H1 (cell line): ENCODE results near the gene SLC25A47. TPM values are rescaled to one million over a fixed set of nuclear protein-coding genes. Genes with fewer than 3 reads are reported as not detected.

Experiments
- CTCF ChIA-PET: fragments of 300-600 bp; sonication (Branson Sonifier 250); formaldehyde crosslinking; loops from one replicate; lab custom pipeline; 2021; ENCODE audit not compliant: partially characterized antibody; lab: Charles Lee
- POLR2A ChIA-PET: fragments of 300-600 bp; sonication (Branson Sonifier 250); formaldehyde crosslinking; loops from one replicate; lab custom pipeline; 2021; ENCODE audit warnings: inconsistent platforms; ENCODE audit not compliant: partially characterized antibody; lab: Charles Lee
- DNase-seq, 2 experiments: peaks; one replicate each; pipeline versions ENCODE4 v3.0.0 to v3.0.0-alpha.2; 2010 to 2022; ENCODE audit warnings: low spot score in 2 of 2, low read depth in 1 of 2, mixed read lengths in 1 of 2
- FAIRE-seq: peaks from 2 replicates; lab custom pipeline; 2011; peaks lifted over from hg19 to GRCh38; lab: Jason Lieb, UNC
- H2AFZ ChIP-seq: 2 replicates; pipeline ENCODE4 v1.8.1; 2012; ENCODE audit warnings: low read length, inconsistent platforms
- H2AK5ac ChIP-seq: 2 replicates; pipeline ENCODE4 v1.6.1; 2013; ENCODE audit warnings: low read depth, low read length
- H2BK120ac ChIP-seq: replicated peaks from 2 replicates; pipeline ENCODE3; 2013; ENCODE audit warnings: low read depth, low read length, inconsistent platforms
- H2BK12ac ChIP-seq: 2 replicates; pipeline ENCODE4 v1.6.1; 2013; ENCODE audit warnings: low read depth, low read length
- H2BK15ac ChIP-seq: 2 replicates; pipeline ENCODE4 v1.6.1; 2013; ENCODE audit warnings: low read length
- H2BK20ac ChIP-seq: 2 replicates; pipeline ENCODE4 v1.6.1; 2013; ENCODE audit warnings: low read length
- H2BK5ac ChIP-seq: 2 replicates; pipeline ENCODE4 v1.6.1; 2013; ENCODE audit warnings: low read depth, low read length
- H3K14ac ChIP-seq: 2 replicates; pipeline ENCODE4 v1.6.1; 2013; ENCODE audit warnings: inconsistent platforms; ENCODE audit not compliant: insufficient read length
- H3K18ac ChIP-seq: 2 replicates; pipeline ENCODE4 v1.6.1; 2013; ENCODE audit warnings: low read length; ENCODE audit errors: extremely low read depth
- H3K23ac ChIP-seq: 2 replicates; pipeline ENCODE4 v1.6.1; 2013; ENCODE audit warnings: inconsistent platforms; ENCODE audit not compliant: insufficient read length
- H3K23me2 ChIP-seq: 2 replicates; pipeline ENCODE4 v1.6.1; 2013; ENCODE audit warnings: low read depth, low read length
- H3K27ac ChIP-seq: 2 replicates; pipeline ENCODE4 v1.6.1; 2011; ENCODE audit warnings: low read depth, low read length, inconsistent platforms
- H3K27me3 ChIP-seq, 4 experiments: replicated peaks in 1 of 4; 1 replicate in 1 of 4; 2 replicates in 3 of 4; pipeline versions ENCODE4 v1.6.1 to v1.8.1; 2011 to 2013; ENCODE audit warnings: low read length in 3 of 4, mild to moderate bottlenecking in 3 of 4, inconsistent platforms in 2 of 4, mixed read lengths in 2 of 4, moderate library complexity in 1 of 4; ENCODE audit not compliant: control insufficient read depth in 3 of 4, insufficient read depth in 3 of 4; ENCODE audit errors: extremely low read depth in 1 of 4
- H3K36me3 ChIP-seq, 4 experiments: 2 replicates each; pipeline versions ENCODE4 v1.6.1 to v1.8.1; 2011 to 2013; ENCODE audit warnings: mild to moderate bottlenecking in 4 of 4, low read length in 3 of 4, moderate library complexity in 2 of 4, control low read depth in 1 of 4, inconsistent platforms in 1 of 4; ENCODE audit not compliant: insufficient read depth in 4 of 4, control insufficient read depth in 2 of 4
- H3K4ac ChIP-seq: replicated peaks from 2 replicates; pipeline ENCODE3; 2013; ENCODE audit warnings: low read length, low read depth, mixed read lengths, inconsistent platforms; ENCODE audit not compliant: insufficient read length
- H3K4me1 ChIP-seq, 4 experiments: replicated peaks in 1 of 4; 1 replicate in 1 of 4; 2 replicates in 3 of 4; pipeline versions ENCODE4 v1.6.1 to v1.8.1; 2011 to 2013; ENCODE audit warnings: low read length in 3 of 4, inconsistent platforms in 2 of 4, mixed read lengths in 1 of 4; ENCODE audit not compliant: insufficient read depth in 4 of 4, control insufficient read depth in 3 of 4
- H3K4me2 ChIP-seq, 2 experiments: 2 replicates each; pipeline versions ENCODE4 v1.6.1 to v1.8.1; 2011 to 2013; ENCODE audit warnings: low read depth in 2 of 2, low read length in 2 of 2, control low read depth in 1 of 2, inconsistent platforms in 1 of 2, mild to moderate bottlenecking in 1 of 2; ENCODE audit not compliant: insufficient read depth in 1 of 2
- H3K4me3 ChIP-seq, 4 experiments: fragments of 200-600, 300-600 bp in 1 of 4; sonication (generic), shearing (Covaris generic), sonication (Bioruptor Twin) in 1 of 4; 2 replicates each; pipeline versions ENCODE4 v1.5.1 to v1.8.1; 2011 to 2016; ENCODE audit warnings: low read length in 4 of 4, low read depth in 3 of 4, control low read depth in 2 of 4, inconsistent platforms in 2 of 4, mild to moderate bottlenecking in 2 of 4, mixed read lengths in 1 of 4, moderate library complexity in 1 of 4; ENCODE audit not compliant: insufficient read depth in 2 of 4; ENCODE audit errors: extremely low read depth in 1 of 4
- H3K56ac ChIP-seq: replicated peaks from 2 replicates; pipeline ENCODE3; 2013; ENCODE audit warnings: low read depth, mild to moderate bottlenecking, mixed read lengths, low read length, inconsistent platforms; ENCODE audit not compliant: insufficient read length
- H3K79me1 ChIP-seq: 2 replicates; pipeline ENCODE4 v1.6.1; 2013; ENCODE audit warnings: low read depth, low read length, control low read depth
- H3K79me2 ChIP-seq, 2 experiments: 2 replicates each; pipeline versions ENCODE4 v1.6.1 to v1.8.1; 2012 to 2013; ENCODE audit warnings: low read length in 2 of 2, mild to moderate bottlenecking in 2 of 2, inconsistent platforms in 1 of 2; ENCODE audit not compliant: insufficient read depth in 2 of 2, control insufficient read depth in 1 of 2
- H3K9ac ChIP-seq, 4 experiments: replicated peaks in 1 of 4; 1 replicate in 1 of 4; 2 replicates in 3 of 4; pipeline versions ENCODE4 v1.6.1 to v1.8.1; 2011 to 2013; ENCODE audit warnings: low read depth in 3 of 4, low read length in 3 of 4, control low read depth in 2 of 4, mild to moderate bottlenecking in 2 of 4, moderate library complexity in 2 of 4, inconsistent platforms in 1 of 4; ENCODE audit errors: extremely low read depth in 1 of 4
- H3K9me3 ChIP-seq, 2 experiments: 2 replicates each; pipeline versions ENCODE4 v1.6.1 to v1.8.1; 2012 to 2013; ENCODE audit warnings: mild to moderate bottlenecking in 2 of 2, moderate library complexity in 2 of 2, control low read depth in 1 of 2, inconsistent platforms in 1 of 2, low read depth in 1 of 2, low read length in 1 of 2, mixed read lengths in 1 of 2; ENCODE audit not compliant: insufficient read depth in 2 of 2
- H4K20me1 ChIP-seq, 2 experiments: replicated peaks in 1 of 2; 2 replicates each; pipeline versions ENCODE3 to v1.8.1; 2011 to 2013; ENCODE audit warnings: inconsistent platforms in 2 of 2, low read length in 2 of 2, mild to moderate bottlenecking in 1 of 2; ENCODE audit not compliant: insufficient read depth in 2 of 2, control insufficient read depth in 1 of 2
- H4K5ac ChIP-seq: 2 replicates; pipeline ENCODE4 v1.6.1; 2013; ENCODE audit warnings: low read length, low read depth, mixed read lengths, inconsistent platforms; ENCODE audit not compliant: insufficient read length
- H4K8ac ChIP-seq: 2 replicates; pipeline ENCODE4 v1.8.0; 2013; ENCODE audit warnings: mild to moderate bottlenecking, moderate library complexity, low read length, inconsistent platforms; ENCODE audit not compliant: insufficient read depth; ENCODE audit errors: extremely low read depth
- H4K91ac ChIP-seq: replicated peaks from 2 replicates; pipeline ENCODE3; 2013; ENCODE audit warnings: low read length, mixed read lengths, inconsistent platforms; ENCODE audit not compliant: insufficient read length
- ATF2 ChIP-seq: IDR thresholded peaks from 2 replicates; pipeline ENCODE4 v1.6.1; 2012; ENCODE audit warnings: low read length, inconsistent platforms
- ATF3 ChIP-seq: IDR thresholded peaks from 2 replicates; pipeline ENCODE4 v1.6.1; 2011; ENCODE audit warnings: low read depth, mild to moderate bottlenecking, low read length; ENCODE audit not compliant: insufficient read depth
- CBX5 ChIP-seq: fragments of 300-800, 300-1000 bp; sonication (generic); IDR thresholded peaks from 2 replicates; pipeline ENCODE4 v1.7.1; 2016; ENCODE audit warnings: antibody characterized with exemption, low read length, low read depth
- JUND ChIP-seq: IDR thresholded peaks from 2 replicates; pipeline ENCODE4 v1.6.1; 2011; ENCODE audit warnings: mild to moderate bottlenecking, improper control_type of control experiment, low read length
- NRF1 ChIP-seq: IDR thresholded peaks from 2 replicates; pipeline ENCODE4 v1.6.1; 2011; ENCODE audit warnings: mild to moderate bottlenecking, low read depth, low read length, improper control_type of control experiment
- SP2 ChIP-seq: IDR thresholded peaks from 2 replicates; pipeline ENCODE4 v1.6.1; 2012; ENCODE audit warnings: mild to moderate bottlenecking, low read length, inconsistent platforms
- TCF12 ChIP-seq: IDR thresholded peaks from 2 replicates; pipeline ENCODE4 v1.6.1; 2011; ENCODE audit warnings: low read depth, mild to moderate bottlenecking, low read length
- USF2 ChIP-seq: IDR thresholded peaks from 2 replicates; pipeline ENCODE4 v1.6.1; 2011; ENCODE audit warnings: low read length, improper control_type of control experiment
- YY1 ChIP-seq: IDR thresholded peaks from 2 replicates; pipeline ENCODE4 v1.6.1; 2011; ENCODE audit warnings: low read depth, mild to moderate bottlenecking, low read length
- ZNF274 ChIP-seq: IDR thresholded peaks from 2 replicates; pipeline ENCODE4 v1.7.0; 2012; ENCODE audit warnings: low read length, borderline replicate concordance; ENCODE audit errors: extremely low read depth
- WGBS, 2 experiments: shearing (Covaris generic) in 1 of 2; methylation state at CpG; one replicate each; pipeline versions ENCODE4 v1.1.6 to v1.1.7; 2013 to 2015; ENCODE audit warnings: low lambda C conversion rate in 2 of 2, mixed read lengths in 2 of 2, inconsistent platforms in 1 of 2, low coverage in 1 of 2, missing lambda C conversion rate in 1 of 2; ENCODE audit not compliant: insufficient replicate concordance in 2 of 2, insufficient coverage in 1 of 2, insufficient read length in 1 of 2; ENCODE audit errors: extremely low coverage in 1 of 2, missing lambda C conversion rate in 1 of 2; 5-methylcytosine and 5-hydroxymethylcytosine counted together
- polyA plus RNA-seq, 7 experiments: library from polyadenylated mRNA; depleted of rRNA in 3 of 7; stranded (reverse) in 5 of 7; unstranded in 2 of 7; fragments of >200 nt in 5 of 7; fragments of 200-250 nt in 2 of 7; gene quantifications; 1 replicate in 5 of 7; 2 replicates in 1 of 7; 4 replicates in 1 of 7; pipeline versions ENCODE4 v1.2.1 to v1.2.3, GENCODE V29; 2011 to 2013; ENCODE audit warnings: missing spikeins in 2 of 7, mixed read lengths in 2 of 7
- total RNA-seq: library from RNA; stranded (reverse); fragmentation: NEBNext Ultra II Directional; extraction: Animal tissue kit (Norgen Biotek cat#: 25700); gene quantifications from 2 replicates; pipeline ENCODE4 v1.2.1, GENCODE V29; 2021

Gene SLC25A47
- total and polyA plus RNA-seq, 2 of the 8 experiments (the other 6 are each of a cell fraction or from before 2014, with no cell fraction given), result not detected

GRCh38 chr14:100374876-100375265, 51.7 kb downstream of the SLC25A47 start:
- Histone ChIP-seq H4K5ac (peak overlapping the region; percentile 1), H3K4me2 (peak overlapping the region; percentile 83 to 94), H3K79me1 (peaks cover 4% of the 10 kb centered on the region; the same call in 1 of the 2 replicates), H2BK12ac (peak overlapping the region; percentile 99), H3K79me2 (peaks cover 0 to 40% of the 10 kb centered on the region in 2 experiments; a peak in 2 of 4 replicates), H3K23me2 (peaks cover 14% of the 10 kb centered on the region), H2BK5ac (peak overlapping the region; percentile 97), H2BK120ac (no peak overlapping the region), H2BK20ac (0 out of 2 replicates have a peak overlapping the region, but pooled peaks have one; percentile 35), H4K91ac (peak overlapping the region; percentile 1), H3K36me3 (peaks cover 0 to 23% (median 0%) of the 10 kb centered on the region in 4 experiments; a peak in 2 of 8 replicates), H3K27me3 (no peaks in the 10 kb centered on the region), H3K4me1 (peaks cover 15 to 29% (median 18%) of the 10 kb centered on the region in 4 experiments; a peak in 6 of 7 replicates), H3K9me3 (no peaks in the 10 kb centered on the region), H3K4me3 (peak overlapping the region; percentile 89 to 98 (median 94)), H4K20me1 (no peaks in the 10 kb centered on the region), H2AK5ac (peak overlapping the region; percentile 87), H2AFZ (no peak overlapping the region), H2BK15ac (peak overlapping the region; percentile 93; the same call in 1 of the 2 replicates), H3K18ac (peak overlapping the region; percentile 79), H3K9ac (peak overlapping the region in 3 of 4 experiments; percentile 84 to 98 (median 85); a peak in 6 of 7 replicates), H3K4ac (no peak overlapping the region), H3K56ac (no peak overlapping the region), H3K27ac (peak overlapping the region; percentile 89), H4K8ac (no peak overlapping the region), H3K14ac (no peak overlapping the region), H3K23ac (no peak overlapping the region)
- CTCF ChIA-PET, result interaction anchor here (0.7 to 1.2 kb wide), 6 partner anchors 11 to 234 kb away, joined by 3 to 4 read pairs (median 3); no protein-coding TSS in a partner anchor
- FAIRE-seq (no peak), DNase-seq (no peak)
- WGBS, 2 experiments, result 76% methylated on average over 8 of the region's 8 CpGs; no CpG with 5 or more reads in 1 of the 2 experiments
- POLR2A ChIA-PET, result interaction anchor here (0.8 to 6.4 kb wide), 23 partner anchors 9 to 170 kb away, joined by 3 to 109 read pairs (median 5); partner anchors contain the start of genes SLC25A29 and SLC25A47
- TF ChIP-seq ATF3 (no peak), YY1 (no peak), USF2 (no peak), ATF2 (no peak), TCF12 (no peak), ZNF274 (no peak), CBX5 (no peak), NRF1 (no peak), JUND (no peak), SP2 (no peak)
